Stomach (tissue), 4 donors: ENCODE data around the gene ERRFI1.

Experiments
- CTCF ChIP-seq, 7 experiments: fragments of 450-650 bp in 4 of 7; fragments of 200-600 bp in 3 of 7; sonication (generic) in 3 of 7; IDR thresholded peaks; one replicate each; pipeline ENCODE4 v1.5.1; 2016 to 2019; ENCODE audit warnings: antibody characterized with exemption in 7 of 7, control low read depth in 2 of 7, mild to moderate bottlenecking in 1 of 7
- POLR2A ChIP-seq, 4 donors: fragments of 450-650 bp; IDR thresholded peaks; one replicate each; pipeline ENCODE4 v1.6.1; 2016; ENCODE audit warnings: antibody characterized with exemption in 4 of 4, control low read depth in 2 of 4, mild to moderate bottlenecking in 1 of 4, moderate library complexity in 1 of 4

GRCh38 chr1:8061673-8062386 is 35.7 kb upstream of the ERRFI1 start:
- TF ChIP-seq CTCF (IDR thresholded peaks at IDR 0.05) (peak in 2 of 7 experiments; percentile 33 to 34), POLR2A (IDR thresholded peaks at IDR 0.05) (no peak)
